Chondrocyte (in vitro differentiated cells): Measurements from ENCODE around the gene PGM3. TPM values are rescaled to one million over a fixed set of nuclear protein-coding genes. Genes with fewer than 3 reads are reported as not detected.
A peak's percentile ranks its signal among the peaks of the same experiment; 100 is the strongest.

Source experiments
- DNase-seq: peaks from one replicate; pipeline ENCODE4 v3.0.0; 2021; ENCODE audit warnings: mixed read lengths, low spot score
- H3K27ac Mint-ChIP-seq: one replicate; pipeline ENCODE4 v1.8.0; 2021; ENCODE audit warnings: mild to moderate bottlenecking, moderate library complexity, mixed read lengths; ENCODE audit not compliant: unreplicated experiment
- H3K27me3 Mint-ChIP-seq: 2 replicates; pipeline ENCODE4 v1.8.0; 2021; ENCODE audit warnings: low read depth, mixed read lengths
- H3K36me3 Mint-ChIP-seq: 2 replicates; pipeline ENCODE4 v1.8.0; 2021; ENCODE audit warnings: low read depth, mixed read lengths
- H3K4me1 Mint-ChIP-seq: 2 replicates; pipeline ENCODE4 v1.8.0; 2021; ENCODE audit warnings: low read depth, mild to moderate bottlenecking, mixed read lengths
- H3K4me3 Mint-ChIP-seq: one replicate; pipeline ENCODE4 v1.8.0; 2021; ENCODE audit warnings: mild to moderate bottlenecking, moderate library complexity, mixed read lengths; ENCODE audit not compliant: unreplicated experiment
- H3K9me3 Mint-ChIP-seq: 2 replicates; pipeline ENCODE4 v1.8.0; 2021; ENCODE audit warnings: low read depth, mixed read lengths
- total RNA-seq: library from RNA; stranded (reverse); gene quantifications from 3 replicates; pipeline ENCODE4 v1.2.1, GENCODE V29; 2021
- TF ChIP-seq, protein P1 (sequence below): fragments of 200-600 bp; sonication (generic); IDR thresholded peaks from 2 replicates; pipeline ENCODE4 v1.5.0; 2021; ENCODE audit warnings: antibody characterized with exemption, mild to moderate bottlenecking, moderate library complexity

The PGM3 gene
- total RNA-seq, 1 donor from 2014 or later = 135 TPM

DNA sequence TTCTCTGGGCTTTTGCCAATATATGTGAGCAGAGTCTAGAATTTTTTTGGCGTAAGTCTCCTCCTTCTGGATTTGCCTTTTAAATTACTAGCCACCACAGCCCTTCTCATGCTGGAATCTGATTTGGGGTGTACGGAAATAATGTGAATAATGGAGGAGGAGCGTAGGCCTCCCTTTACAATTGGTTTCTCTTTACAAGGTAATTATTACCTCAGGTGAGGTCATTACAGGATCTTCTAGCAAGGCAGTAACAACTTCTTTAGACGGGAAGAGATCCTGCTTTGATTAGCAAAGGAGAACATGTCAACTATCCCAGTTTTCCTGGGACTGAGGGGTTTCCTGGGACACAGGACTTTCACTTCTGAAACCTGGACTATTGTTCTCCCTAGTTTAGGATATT lies 9.0 kb upstream of the PGM3 start:
- DNase-seq = no peak

DNA sequence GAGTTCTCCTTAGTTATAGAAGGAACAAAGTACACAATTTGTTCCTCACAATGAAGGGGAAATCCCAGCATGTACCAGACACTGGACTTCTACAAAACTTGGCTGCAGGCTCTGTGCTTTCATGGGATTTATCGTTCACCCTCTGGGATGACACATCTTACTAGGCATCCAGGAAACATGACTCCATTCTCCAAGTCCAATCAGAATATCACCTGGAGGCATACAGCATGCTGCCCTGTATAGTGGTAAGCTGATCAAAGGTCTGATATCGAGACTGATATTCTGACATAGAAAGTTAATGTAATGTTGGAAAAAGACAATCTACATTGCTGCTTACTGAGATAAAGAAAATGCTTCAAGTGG lies 6.8 kb upstream of the PGM3 start:
- Mint-ChIP-seq H3K9me3 (no peaks in the 10 kb centered on the region), H3K27me3 (no peaks in the 10 kb centered on the region), H3K4me3 (no peak overlapping the region), H3K36me3 (peaks cover 3% of the 10 kb centered on the region), H3K27ac (peak overlapping the region; percentile 39), H3K4me1 (peaks cover 38% of the 10 kb centered on the region)
- no peak for DNase-seq
- TF ChIP-seq, protein P1, sequence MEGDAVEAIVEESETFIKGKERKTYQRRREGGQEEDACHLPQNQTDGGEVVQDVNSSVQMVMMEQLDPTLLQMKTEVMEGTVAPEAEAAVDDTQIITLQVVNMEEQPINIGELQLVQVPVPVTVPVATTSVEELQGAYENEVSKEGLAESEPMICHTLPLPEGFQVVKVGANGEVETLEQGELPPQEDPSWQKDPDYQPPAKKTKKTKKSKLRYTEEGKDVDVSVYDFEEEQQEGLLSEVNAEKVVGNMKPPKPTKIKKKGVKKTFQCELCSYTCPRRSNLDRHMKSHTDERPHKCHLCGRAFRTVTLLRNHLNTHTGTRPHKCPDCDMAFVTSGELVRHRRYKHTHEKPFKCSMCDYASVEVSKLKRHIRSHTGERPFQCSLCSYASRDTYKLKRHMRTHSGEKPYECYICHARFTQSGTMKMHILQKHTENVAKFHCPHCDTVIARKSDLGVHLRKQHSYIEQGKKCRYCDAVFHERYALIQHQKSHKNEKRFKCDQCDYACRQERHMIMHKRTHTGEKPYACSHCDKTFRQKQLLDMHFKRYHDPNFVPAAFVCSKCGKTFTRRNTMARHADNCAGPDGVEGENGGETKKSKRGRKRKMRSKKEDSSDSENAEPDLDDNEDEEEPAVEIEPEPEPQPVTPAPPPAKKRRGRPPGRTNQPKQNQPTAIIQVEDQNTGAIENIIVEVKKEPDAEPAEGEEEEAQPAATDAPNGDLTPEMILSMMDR = no peak

More for the DNA sequence above, 9.0 kb upstream of the PGM3 start:
- TF ChIP-seq, protein P1 = no peak
- Mint-ChIP-seq H3K36me3 (peaks cover 13% of the 10 kb centered on the region), H3K4me3 (no peak overlapping the region), H3K27me3 (no peaks in the 10 kb centered on the region), H3K27ac (no peak overlapping the region), H3K4me1 (peaks cover 28% of the 10 kb centered on the region), H3K9me3 (peaks cover 4% of the 10 kb centered on the region)

DNA sequence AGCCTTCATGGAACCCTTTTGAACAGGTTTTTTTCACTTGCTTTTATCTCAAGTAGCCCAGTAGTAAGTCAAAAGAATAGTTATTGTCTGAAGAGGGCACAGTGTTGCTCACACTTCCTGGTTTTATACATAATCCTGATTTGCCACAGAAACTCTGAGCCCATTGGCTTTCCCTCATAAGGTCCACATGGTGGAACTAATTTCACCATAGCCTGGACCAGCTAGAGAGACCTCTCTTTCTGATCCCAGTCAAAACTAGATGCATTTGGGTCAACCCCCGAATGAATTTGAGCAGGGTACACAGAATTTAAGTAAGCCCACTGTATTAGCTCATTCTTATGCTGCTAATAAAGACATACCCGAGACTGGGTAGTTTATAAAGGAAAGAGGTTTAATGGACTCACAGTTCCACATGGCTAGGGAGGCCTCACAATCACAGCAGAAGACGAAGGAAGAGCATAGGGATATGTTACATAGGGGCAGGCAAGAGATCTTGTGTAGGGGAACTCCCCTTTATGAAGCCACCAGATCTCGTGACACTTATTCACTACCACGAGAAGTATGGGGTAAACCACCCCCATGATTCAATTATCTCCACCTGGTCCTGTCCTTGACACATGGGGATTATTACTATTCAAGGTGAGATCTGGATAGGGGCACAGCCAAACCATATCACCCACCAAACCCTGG lies 6.3 kb upstream of the PGM3 start:
- DNase-seq = no peak
- Mint-ChIP-seq H3K4me1 (peaks cover 43% of the 10 kb centered on the region), H3K27me3 (no peaks in the 10 kb centered on the region), H3K27ac (peak overlapping the region; percentile 39), H3K36me3 (peaks cover 3% of the 10 kb centered on the region), H3K4me3 (no peak overlapping the region), H3K9me3 (no peaks in the 10 kb centered on the region)
- TF ChIP-seq, protein P1 = no peak

DNA sequence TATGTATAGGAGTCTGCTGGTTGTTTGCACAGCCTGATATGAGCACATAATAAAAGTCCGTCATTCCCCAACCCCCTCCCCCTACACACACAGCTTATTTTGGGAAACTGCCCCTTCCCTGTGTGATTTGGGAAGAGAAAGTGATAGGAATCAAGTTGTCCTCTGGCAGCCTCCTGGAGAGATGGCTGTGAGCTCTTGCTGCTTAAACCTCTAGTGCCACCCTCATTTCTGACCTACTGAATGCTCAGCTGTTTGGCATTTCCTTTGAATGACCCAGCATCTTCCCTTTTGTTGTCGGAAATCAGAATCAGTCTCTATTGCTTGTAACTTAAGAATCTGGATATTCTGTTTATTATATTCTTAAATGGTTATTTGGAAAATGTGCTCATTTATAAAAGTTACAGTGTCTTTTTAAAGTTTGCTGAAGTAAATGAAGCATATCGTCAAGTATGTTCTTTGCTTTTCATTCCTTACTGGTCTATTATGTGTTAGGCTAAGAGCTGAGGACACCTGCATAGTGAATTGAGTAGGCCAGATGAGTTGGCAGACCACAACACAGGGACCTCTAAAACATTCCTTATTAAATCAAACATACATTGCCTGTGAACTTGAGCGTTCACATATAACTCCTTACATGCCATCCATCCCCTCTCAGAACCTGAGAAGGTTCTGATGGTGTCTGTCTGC lies 5.6 kb upstream of the PGM3 start:
- H3K4me3 Mint-ChIP-seq = no peak overlapping the region

More for the DNA sequence above, 5.6 kb upstream of the PGM3 start:
- TF ChIP-seq, protein P1 = no peak
- peak overlapping the region; percentile 78 for H3K27ac Mint-ChIP-seq
- H3K36me3 Mint-ChIP-seq = peaks cover 3% of the 10 kb centered on the region
- DNase-seq = no peak
- H3K4me1 Mint-ChIP-seq = peaks cover 47% of the 10 kb centered on the region
- H3K27me3 Mint-ChIP-seq = no peaks in the 10 kb centered on the region
- H3K9me3 Mint-ChIP-seq = no peaks in the 10 kb centered on the region
